Stimulated activated CD8-positive, alpha-beta memory T cell treated with anti-CD3 and anti-CD28 coated beads, Interleukin-7, amount 100 ng/mL, for 1 hour (primary cell): Measurements from ENCODE around the gene ASB3.
"Not testable (repeated sequence)": the region's sequence is repeated elsewhere in the genome, so short reads cannot be mapped to it uniquely, and the experiment has no call there.

Experiments used
- DNase-seq, 2 donors: peaks; one replicate each; pipeline ENCODE4 v3.0.0-alpha.2; 2020; ENCODE audit warnings: low read depth in 2 of 2

ASB3 gene, protein sequence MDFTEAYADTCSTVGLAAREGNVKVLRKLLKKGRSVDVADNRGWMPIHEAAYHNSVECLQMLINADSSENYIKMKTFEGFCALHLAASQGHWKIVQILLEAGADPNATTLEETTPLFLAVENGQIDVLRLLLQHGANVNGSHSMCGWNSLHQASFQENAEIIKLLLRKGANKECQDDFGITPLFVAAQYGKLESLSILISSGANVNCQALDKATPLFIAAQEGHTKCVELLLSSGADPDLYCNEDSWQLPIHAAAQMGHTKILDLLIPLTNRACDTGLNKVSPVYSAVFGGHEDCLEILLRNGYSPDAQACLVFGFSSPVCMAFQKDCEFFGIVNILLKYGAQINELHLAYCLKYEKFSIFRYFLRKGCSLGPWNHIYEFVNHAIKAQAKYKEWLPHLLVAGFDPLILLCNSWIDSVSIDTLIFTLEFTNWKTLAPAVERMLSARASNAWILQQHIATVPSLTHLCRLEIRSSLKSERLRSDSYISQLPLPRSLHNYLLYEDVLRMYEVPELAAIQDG

GRCh38 chr2:53786705-53787613, at the start of gene ASB3, which contains the start of gene ERLEC1:
ASB3 (minus strand) TSS chr2:53786953; CDS start chr2:53765572, 21,381 bp downstream.
ERLEC1 (plus strand) TSS chr2:53787044; CDS start chr2:53787211, 167 bp downstream.
- peak; percentile 75 to 77 for DNase-seq

GRCh38 chr2:53829980-53830290, 43.2 kb upstream of the ASB3 start:
- DNase-seq, result not testable (repeated sequence)

DNA sequence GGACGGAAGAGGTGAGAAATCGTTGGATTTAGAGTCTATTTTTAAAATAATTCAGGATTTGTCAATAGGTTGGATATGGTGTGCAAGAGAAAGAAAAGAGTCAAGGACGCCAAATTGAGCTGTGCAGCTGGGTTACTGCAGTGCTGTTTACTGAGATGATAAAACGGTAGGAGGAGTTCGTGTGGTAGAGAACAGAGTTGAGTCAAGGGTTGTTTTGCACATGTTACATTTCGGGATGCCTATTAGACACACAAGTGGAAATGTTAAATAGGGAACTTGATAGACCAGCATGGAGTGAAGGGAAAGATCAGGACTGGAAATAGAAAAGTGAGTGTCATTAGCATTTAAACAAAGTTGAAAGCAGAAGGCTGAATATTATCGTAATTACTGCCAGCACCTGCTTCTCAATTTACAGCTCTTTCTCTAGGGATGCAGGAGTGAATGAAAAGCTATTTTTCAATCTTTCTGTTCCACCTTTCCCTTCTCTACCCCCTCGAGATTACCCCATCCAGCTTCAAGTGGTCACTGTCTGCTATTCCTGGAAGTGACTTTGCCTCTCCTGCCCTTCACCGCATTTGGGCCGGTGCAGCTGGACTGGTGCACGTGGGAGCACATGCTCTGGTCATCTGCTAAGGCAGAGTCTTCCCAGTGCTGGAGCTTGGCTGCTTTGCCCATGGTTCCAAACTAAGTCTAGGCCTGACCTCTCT, 42.7 kb upstream of the ASB3 start:
- DNase-seq, result no peak

GRCh38 chr2:53828331-53828730, 41.6 kb upstream of the ASB3 start:
- DNase-seq, result no peak

DNA sequence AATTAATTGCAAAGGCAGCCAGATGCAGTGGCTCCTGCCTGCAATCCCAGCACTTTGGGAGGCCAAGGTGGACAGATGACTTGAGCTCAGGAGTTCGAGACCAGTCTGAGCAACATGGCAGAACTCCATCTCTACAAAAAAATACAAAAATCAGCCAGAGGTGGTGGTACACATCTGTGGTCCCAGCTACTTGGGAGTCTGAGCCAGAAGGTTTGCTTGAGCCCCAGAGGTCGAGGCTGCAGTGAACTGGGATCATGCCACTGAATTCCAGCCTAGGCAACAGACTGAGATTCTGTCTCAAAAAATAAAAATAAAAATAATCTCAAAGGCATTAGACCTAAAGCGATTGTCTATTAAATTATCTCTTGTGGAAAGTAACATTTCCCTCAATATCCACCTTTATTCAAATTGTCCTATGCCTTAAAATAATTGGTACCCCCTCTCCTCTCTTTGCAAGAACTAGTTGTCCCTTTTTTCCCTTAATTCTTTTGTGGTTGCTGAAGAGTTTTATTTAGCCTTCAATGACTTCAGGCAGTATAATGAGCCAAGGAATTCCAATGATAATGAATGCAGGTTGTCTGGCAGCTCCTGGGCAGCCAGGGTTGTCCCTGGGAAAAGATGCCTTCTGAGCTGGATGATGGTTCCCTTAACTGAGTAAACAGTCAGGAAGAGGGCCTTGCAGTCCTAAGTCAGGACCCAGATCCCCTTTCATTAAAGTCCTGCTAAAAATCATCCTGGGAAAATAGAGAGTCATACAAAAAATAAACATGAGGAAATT, 40.8 kb upstream of the ASB3 start:
- DNase-seq, result no peak

GRCh38 chr2:53826587-53827397, 40.0 kb upstream of the ASB3 start:
- DNase-seq, result no peak

DNA sequence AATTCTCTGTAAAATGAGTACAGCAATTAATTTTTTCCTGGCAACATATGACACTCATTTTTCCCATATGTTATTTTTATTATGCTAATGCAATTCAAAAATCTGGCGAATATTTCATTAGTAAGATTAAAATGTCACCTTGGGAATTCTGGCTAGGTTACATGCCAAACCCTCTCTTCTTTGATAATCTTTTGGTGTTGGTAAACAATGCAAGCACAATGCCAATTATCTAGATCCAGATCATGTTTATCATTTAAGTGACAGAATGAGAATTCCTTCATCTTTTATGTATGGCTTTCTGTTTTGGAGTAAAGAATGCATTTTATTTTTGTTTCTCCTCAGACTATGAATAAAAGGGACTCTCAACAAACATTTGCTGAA, 39.3 kb upstream of the ASB3 start:
- DNase-seq, result no peak

DNA sequence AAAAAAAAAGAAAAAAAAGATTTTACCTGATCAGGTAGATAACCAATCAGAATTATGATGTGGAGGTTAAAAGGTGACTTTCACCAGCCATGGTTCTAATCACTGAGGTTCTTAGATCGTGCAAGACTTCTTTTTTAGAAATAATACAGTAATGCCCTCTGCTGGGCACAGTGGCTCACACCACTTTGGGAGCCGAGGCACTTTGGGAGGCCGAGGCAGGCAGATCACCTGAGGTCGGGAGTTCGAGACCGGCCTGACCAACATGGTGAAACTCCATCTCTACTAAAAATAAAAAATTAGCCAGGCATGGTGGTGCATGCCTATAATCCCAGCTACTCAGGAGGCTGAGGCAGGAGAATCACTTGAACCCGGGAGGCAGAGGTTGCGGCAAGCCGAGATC, 36.9 kb upstream of the ASB3 start:
- DNase-seq, result not testable (repeated sequence)

- no peak for DNase-seq
These were observed 35.1 kb upstream of the ASB3 start for GRCh38 chr2:53821810-53822209.

DNA sequence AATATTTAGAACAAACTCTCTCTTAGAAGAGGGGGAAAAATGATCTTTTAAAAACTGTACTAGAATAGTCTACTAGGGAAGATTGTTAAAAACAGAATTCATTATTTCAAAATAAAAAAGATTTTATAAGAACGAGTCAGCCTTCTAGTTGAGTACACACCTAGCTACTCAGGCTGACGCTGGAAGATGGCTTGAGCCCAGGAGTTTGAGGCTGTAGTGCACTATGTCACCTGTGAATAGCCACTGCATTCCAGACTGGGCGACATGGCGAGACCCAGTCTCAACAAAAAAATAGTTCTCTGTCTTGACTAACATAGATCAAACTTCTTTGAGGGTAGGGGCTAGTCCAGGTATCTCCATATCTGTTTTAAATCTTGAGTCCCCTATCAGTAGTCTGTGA, 34.0 kb upstream of the ASB3 start:
- no peak for DNase-seq

- DNase-seq, result no peak
These were observed 33.3 kb upstream of the ASB3 start for GRCh38 chr2:53820048-53820447.

DNA sequence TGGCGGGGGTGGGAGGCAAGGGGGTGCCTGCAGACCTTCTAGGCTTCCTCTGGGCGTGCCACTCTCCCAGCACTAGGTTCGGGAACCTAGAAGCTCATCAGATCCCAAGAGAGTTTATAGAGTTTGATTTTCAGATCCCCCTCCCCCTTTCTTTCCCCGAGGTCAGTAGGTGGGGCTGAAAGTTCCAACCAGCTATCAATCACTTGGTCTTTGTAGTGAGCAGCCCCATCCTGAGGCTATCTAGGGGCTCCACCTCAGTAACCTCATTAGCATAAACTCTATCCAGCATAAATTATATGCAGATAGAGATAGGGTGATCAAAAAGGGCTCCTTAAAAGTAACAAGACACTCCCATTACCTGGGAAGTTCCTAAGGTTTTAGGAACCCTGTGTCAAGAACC, 32.9 kb upstream of the ASB3 start:
- no peak for DNase-seq

DNA sequence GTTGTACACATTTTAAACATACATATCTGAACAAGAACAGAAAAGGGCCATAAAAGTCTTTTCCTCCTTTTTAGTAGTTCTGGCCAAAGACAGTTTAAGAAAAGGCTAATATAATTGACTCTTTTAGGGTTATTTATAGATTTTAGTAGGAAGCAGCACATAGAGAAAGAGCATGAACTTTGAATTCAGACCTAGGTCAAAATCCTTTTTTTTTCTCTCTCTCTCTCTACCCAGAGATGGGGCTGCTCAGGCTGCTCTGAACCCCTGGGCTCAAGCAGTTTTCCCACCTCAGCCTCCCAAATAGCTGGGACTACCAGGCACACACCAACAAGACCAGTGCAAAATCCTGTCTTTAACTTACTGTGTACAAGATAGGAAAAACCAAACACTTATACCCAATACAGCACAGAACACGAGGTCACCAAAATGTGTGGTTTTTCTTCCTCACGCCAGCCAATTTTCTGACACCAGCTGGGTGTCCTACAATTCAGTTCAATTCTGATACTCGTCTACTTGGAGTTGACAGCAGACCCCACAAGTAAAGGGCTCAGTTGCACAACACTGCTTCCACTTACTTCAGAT, 32.2 kb upstream of the ASB3 start:
- DNase-seq, result no peak

GRCh38 chr2:53813151-53813550, 26.4 kb upstream of the ASB3 start:
- no peak for DNase-seq

DNA sequence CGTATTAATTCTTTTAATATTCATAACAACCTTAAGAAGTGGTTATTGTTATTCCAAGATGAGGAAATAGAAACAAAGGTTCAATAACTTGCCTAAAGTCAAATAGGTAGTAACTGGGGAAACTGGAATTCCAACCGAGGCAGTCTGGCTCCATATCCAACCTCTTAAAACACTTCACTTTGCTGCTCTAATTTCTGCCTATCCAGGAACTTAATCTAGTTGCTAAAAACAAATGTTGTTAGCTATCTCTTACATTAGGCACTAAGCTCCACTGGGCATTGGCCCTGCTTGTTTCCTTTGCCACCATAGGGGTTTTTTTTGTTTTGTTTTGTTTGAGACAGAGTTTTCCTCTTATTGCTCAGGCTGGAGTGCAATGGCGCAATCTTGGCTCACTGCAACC, 24.8 kb upstream of the ASB3 start:
- DNase-seq, result no peak

DNA sequence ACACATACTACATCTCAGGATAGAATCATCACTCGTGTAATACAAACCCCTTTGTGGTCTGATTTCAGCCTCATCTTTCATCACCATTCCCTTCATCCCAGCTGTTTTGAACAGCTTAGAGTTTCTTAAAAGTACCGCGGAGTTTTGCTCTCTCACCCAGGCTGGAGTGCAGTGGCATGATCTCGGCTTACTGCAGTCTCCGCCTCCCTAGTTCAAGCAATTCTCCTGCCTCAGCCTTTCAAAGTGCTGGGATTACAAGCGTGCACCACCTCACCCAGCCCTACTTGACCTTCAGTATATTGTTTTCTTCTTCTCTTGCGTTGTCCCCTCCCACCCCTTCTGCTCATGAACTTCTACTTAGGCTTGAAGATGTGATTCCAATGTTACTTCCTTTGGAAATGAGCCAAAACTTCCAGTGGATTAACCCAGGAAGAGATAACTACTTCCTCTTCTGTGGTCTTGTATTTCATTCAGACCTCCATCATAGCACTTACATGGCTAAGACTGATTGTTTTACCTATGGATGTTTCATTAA, 15.9 kb upstream of the ASB3 start:
- DNase-seq, result no peak

- no peak for DNase-seq
These were observed 14.8 kb upstream of the ASB3 start for GRCh38 chr2:53801547-53801946.

GRCh38 chr2:53793821-53794220, 7.1 kb upstream of the ASB3 start:
- no peak for DNase-seq

DNA sequence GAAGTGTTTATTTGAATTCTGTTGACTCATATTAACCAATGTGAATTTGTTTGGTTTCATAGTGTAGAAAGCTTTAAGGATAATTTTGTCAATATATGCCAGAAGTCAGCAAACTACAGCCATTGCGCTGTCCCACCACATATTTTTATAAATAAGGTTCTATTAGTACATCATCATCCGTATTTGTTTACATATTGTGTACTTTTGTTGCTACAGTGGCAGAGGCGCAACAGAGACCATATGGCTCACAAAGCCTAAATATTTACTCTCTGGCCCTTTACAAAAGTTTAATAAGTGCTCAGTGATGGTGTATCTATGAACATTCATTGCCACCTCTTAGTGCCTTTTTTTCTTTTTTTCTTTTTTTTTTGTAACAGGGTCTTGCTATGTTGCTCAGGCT, 6.5 kb upstream of the ASB3 start:
- DNase-seq, result no peak
